SKM-1 treated with dmso at 0.1 percent for 144 hours (cell line): ENCODE results near the gene SSR1.

Source experiments
- DNase-seq: peaks from one replicate; lab custom pipeline; 2025; ENCODE audit not compliant: unreplicated experiment; lab: John Stamatoyannopoulos, UW

SSR1 gene

DNA sequence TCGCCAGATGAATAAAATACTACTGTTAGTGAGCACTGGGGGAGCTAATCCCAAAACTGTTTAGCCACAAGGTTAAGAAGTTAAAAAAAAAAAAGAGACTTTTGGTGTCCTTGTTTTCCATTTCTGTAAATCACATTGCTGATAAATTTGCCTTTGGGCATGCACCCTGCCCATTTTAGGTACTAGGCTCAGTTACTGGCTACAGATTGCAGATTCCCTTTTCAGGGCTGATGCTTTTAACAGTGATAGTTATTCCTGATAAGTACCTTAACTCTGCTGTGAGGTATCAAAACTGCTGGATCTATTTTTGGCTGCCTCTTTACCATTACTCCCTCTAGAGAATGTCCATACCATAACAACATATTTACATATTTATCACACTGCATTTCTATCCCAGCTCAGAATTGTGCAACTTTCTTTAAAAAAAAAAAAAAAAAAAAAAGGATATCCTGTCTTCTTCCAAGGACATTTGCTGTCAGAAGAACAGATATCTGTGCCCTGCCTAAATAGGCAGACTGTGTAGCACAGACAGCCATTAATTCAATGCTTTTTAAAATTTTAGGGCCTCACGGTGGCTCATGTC, 94.5 kb downstream of the SSR1 start:
- no peak for DNase-seq
